Measurements from ENCODE around the gene TINAGL1.

TINAGL1 gene

DNA sequence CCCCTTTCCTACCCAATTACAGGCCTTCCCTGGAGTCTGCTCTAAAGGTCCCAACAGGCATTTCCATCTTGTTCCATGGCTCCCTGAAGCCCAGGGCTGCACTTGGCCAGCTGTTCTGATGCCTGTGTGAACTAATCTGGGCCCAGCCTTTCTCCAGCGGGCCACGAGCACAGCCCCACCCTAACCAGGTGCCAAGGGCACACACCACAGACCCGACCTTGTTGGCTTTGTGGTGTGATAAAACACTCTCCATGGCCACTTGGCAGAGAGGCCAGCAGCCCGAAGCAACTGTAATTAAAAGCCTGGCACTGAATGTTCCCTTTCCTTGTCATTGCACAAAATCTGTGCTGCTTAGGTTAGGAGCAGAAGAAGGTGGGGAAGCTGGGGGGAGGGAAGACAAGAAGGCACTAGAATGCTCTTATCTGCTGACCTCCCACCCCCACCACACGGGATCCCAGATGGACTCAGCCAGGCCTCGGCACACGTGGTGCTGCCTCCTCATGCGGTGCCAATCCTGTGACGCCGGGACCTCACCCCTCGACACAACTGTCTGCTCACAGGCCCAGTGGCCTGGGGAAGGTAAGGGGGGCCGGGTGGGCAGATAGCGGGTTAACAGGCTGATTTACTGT is 51.1 kb downstream of the TINAGL1 start:
- DNase-seq (ENCODE audit: low read depth): no peak

DNA sequence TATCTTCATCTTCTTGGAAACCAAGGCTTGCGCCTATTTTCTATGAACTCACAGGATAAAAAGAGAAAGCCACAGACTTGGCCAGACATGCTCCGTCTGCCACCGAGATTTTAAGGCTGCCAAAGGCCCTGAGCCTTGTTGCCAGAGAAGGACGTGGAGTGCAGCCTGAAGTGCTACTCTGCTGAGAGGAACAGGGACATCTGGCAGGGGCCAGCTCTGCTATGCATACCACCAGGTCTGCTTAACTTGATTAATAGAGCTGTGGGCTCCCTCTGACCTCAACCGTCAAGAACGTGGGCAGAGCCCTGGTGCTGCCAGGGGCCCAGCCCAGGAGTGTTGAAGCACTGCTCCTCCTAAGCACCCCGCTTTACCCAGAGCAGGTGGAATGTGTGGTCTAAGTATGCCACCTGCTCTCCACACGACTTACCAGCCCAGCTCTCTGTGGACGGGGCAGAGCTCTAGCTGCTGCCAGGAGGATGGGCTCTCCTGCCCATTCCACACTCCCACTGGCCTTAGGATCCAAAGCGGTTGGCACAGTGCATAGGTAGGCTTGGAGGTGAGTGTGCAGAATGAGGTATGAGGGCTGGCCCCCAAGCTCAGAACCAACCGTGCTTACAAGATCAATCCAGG is 51.7 kb downstream of the TINAGL1 start:
- DNase-seq (ENCODE audit: low read depth): no peak

DNA sequence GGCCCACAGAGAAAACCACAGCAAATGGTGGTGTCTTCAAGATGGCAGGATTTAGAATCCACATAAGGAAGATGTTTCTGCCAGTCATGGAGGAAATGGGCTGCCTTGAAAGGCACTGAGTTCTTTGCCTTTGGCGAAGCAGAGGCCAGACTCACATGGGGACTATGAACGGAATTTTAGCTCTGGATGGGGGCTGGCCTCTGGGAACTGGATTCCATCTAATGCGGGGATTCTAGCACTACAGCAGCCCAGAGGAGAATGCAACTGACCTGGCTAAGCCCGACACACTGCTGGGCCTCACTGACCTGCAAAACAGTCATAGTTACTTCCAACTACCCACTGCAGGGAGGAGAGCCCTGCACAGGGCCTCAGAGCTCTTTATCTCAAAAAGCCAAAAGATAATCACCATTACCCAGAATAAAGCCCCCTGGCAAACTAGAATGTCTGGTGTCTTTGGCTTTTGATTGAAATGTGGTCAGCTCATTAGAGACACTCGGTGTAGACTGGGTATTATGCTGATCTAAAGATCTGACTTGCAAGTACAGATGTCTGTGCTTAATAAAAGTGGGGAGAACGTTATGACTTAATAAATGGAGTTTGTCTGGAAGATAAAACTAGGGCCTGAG is 52.7 kb downstream of the TINAGL1 start:
- no peak for DNase-seq (ENCODE audit: low read depth)

DNA sequence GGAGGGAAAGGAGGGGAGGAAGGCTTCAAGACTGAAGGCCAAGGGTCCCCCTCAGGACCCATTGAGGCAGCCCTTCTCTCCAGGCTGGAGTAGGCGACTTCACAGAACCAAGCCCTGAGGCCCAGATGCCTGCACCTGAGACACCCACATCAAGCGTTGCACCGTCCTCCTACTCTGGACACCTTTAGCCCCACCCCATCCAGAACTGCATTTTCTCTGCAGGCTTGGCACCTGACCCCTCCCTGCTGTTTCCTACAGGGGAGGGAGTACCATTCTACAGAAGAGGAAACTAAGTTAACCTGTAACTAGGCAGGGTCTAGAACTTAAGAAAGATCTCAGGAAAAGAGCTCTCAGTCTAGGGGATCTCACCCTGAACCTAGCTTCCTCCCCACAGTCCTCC is 56.3 kb downstream of the TINAGL1 start:
- no peak for DNase-seq (ENCODE audit: low read depth)

DNA sequence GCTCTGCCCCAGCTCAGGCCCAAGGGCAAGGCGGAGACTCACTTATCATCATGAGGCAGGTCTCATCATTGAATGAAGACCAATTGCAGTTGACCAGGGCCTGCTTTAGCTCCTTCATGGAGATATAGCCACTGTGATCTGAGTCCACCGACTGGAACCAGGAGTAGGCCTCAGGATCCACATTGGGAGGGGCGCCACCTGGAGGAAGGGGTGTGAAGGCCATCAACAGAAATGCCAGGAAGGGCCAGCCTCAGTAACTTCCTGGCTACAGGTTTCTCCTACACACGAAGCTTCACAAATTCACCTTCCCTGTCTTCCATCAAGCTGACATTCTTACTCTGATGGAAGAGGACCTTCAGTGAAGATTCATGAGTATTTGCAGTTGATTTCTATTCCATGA is 56.8 kb downstream of the TINAGL1 start:
- peak; percentile 7 for DNase-seq (ENCODE audit: low read depth)
